ENCODE measurements around the gene ELMOD1. TPM values are rescaled to one million over a fixed set of nuclear protein-coding genes. Genes with fewer than 3 reads are reported as not detected.

ELMOD1 gene
- total and polyA plus RNA-seq, 2 of the 4 experiments (the other 2 are of a cell fraction) = 0.18 to 0.29 TPM

DNA sequence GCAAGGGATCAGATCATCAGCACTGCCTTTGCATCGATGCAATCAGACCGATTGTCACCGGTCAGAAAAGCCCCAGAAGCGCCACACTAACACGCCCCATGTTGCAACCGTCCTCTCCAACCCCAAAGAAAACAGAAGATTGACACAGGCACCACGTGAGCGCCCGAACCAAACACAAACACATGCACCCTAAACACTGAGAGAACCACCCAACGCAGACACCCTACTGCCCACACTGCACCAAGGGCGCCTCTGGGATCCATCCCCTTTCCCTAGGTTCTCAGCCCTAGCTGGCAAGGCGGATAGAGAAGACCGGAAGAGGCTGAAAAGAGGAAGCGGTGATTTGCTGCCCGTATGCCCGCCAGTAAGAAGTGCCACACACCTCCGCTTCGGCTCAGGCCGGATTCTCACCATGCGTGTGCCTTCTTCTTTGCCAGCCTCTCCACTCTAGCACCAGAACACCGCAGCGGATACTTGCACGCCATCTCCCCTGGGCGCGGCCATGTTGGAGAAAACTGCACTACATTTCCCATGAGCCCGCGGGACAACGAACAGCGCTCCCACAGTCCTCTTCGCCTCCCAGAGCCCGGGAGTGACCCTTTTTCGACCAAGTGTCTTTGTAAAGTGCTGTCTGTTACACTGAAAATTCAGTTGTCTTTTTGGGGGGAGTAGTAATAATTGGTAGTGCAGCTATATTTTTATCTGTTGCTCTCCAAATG, 25.6 kb upstream of the ELMOD1 start, which contains the start of gene ALKBH8:
ALKBH8 (minus strand) TSS at position 517 of the 719 bp plus-strand sequence. CDS start 4,842 bp downstream, outside the sequence.
- Histone ChIP-seq H4K20me1 (ENCODE audit: insufficient read depth, low read length) (no peaks in the 10 kb centered on the region), H3K18ac (ENCODE audit: low read depth, low read length) (peak within 1 kb of the TSS; percentile 82), H3K27ac (ENCODE audit: insufficient read depth, low read length) (peak within 1 kb of the TSS; percentile 84), H2BK5ac (ENCODE audit: low read depth, low read length, poor library complexity, severe bottlenecking) (peak within 1 kb of the TSS; percentile 77), H2BK20ac (ENCODE audit: low read depth, low read length) (peak within 1 kb of the TSS; percentile 40; the same call in 1 of the 2 replicates), H3K23ac (ENCODE audit: low read depth, low read length) (peak within 1 kb of the TSS; percentile 88), H3K56ac (ENCODE audit: extremely low read depth, insufficient read depth, low read length) (peak within 1 kb of the TSS; percentile 81), H2AK9ac (replicated peaks; ENCODE audit: low read depth, low read length, poor library complexity) (peak within 1 kb of the TSS; percentile 77), H3K4me2 (ENCODE audit: low read depth, low read length) (peak within 1 kb of the TSS; percentile 94), H3K14ac (replicated peaks; ENCODE audit: low read depth, low read length) (peak within 1 kb of the TSS; percentile 94), H4K5ac (ENCODE audit: low read depth, low read length) (peak within 1 kb of the TSS; percentile 92), H2BK120ac (ENCODE audit: low read depth, low read length) (peak within 1 kb of the TSS; percentile 85), H2AK5ac (ENCODE audit: low read depth, low read length) (no peak within 1 kb of the TSS), H3K36me3 (ENCODE audit: control insufficient read depth, insufficient read depth, low read length) (no peaks in the 10 kb centered on the region), H4K91ac (ENCODE audit: insufficient read depth, low read depth, low read length) (peak within 1 kb of the TSS; percentile 85), H2AFZ (replicated peaks; ENCODE audit: low read length, poor library complexity) (peak within 1 kb of the TSS; percentile 91), H3K79me1 (ENCODE audit: low read depth in 1 of 2, low read length in 2 of 2) (peaks cover 5 to 16% of the 10 kb centered on the region in 2 experiments; a peak in 2 of 4 replicates), H3K9me3 (ENCODE audit: control insufficient read depth, insufficient read depth, low read length) (no peaks in the 10 kb centered on the region), H3K4ac (ENCODE audit: low read depth, low read length) (peak within 1 kb of the TSS; percentile 89), H3K27me3 (ENCODE audit: control insufficient read depth, insufficient read depth, low read length) (no peaks in the 10 kb centered on the region), H4K8ac (ENCODE audit: low read depth in 2 of 2, low read length in 2 of 2) (peak within 1 kb of the TSS; percentile 85 to 88), H3K9me1 (ENCODE audit: insufficient read depth, low read length) (peaks cover 6% of the 10 kb centered on the region), H3K9ac (ENCODE audit: low read depth, low read length) (peak within 1 kb of the TSS; percentile 84), H3K4me3 (ENCODE audit: insufficient read depth, low read depth, low read length) (peak within 1 kb of the TSS; percentile 85), H2BK15ac (ENCODE audit: low read depth, low read length) (peak within 1 kb of the TSS; percentile 46; the same call in 1 of the 3 replicates), H3K4me1 (ENCODE audit: control insufficient read depth, insufficient read depth, low read length) (peaks cover 7% of the 10 kb centered on the region)
- dilution Hi-C loops (cut with HindIII; ENCODE audit: low sequenced_read_pairs, unreplicated experiment) = no loop called here
- ChIA-PET CTCF (interaction anchor here (2.0 kb wide), 1 partner anchor 16 kb away, joined by 6 read pairs; no protein-coding TSS in a partner anchor), POLR2A (ENCODE audit: unreplicated experiment) (no interaction called here)
- peak; percentile 92 for ATAC-seq (ENCODE audit: low read depth)
- TF ChIP-seq CEBPB (IDR thresholded peaks at IDR 0.05; ENCODE audit: low read depth, low read length) (peak; percentile 78), MAZ (IDR thresholded peaks at IDR 0.05; ENCODE audit: borderline replicate concordance, low read depth, low read length) (no peak), BHLHE40 (IDR thresholded peaks at IDR 0.05; ENCODE audit: low read depth, low read length) (no peak), FOS (IDR thresholded peaks at IDR 0.05; ENCODE audit: low read depth, low read length) (no peak), CHD1 (IDR thresholded peaks at IDR 0.05; ENCODE audit: low read depth, low read length) (no peak), MXI1 (IDR thresholded peaks at IDR 0.05; ENCODE audit: borderline replicate concordance, low read depth, low read length) (peak; percentile 98), RFX5 (IDR thresholded peaks at IDR 0.05; ENCODE audit: low read depth, low read length) (no peak), SMC3 (IDR thresholded peaks at IDR 0.05; ENCODE audit: low read depth, low read length) (no peak), RAD21 (IDR thresholded peaks at IDR 0.05; ENCODE audit: low read length) (no peak)
- TF ChIP-seq, protein P1, sequence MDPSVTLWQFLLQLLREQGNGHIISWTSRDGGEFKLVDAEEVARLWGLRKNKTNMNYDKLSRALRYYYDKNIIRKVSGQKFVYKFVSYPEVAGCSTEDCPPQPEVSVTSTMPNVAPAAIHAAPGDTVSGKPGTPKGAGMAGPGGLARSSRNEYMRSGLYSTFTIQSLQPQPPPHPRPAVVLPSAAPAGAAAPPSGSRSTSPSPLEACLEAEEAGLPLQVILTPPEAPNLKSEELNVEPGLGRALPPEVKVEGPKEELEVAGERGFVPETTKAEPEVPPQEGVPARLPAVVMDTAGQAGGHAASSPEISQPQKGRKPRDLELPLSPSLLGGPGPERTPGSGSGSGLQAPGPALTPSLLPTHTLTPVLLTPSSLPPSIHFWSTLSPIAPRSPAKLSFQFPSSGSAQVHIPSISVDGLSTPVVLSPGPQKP (IDR thresholded peaks at IDR 0.05; ENCODE audit: borderline replicate concordance, low read depth, low read length) = no peak
- TF ChIP-seq, protein P2, sequence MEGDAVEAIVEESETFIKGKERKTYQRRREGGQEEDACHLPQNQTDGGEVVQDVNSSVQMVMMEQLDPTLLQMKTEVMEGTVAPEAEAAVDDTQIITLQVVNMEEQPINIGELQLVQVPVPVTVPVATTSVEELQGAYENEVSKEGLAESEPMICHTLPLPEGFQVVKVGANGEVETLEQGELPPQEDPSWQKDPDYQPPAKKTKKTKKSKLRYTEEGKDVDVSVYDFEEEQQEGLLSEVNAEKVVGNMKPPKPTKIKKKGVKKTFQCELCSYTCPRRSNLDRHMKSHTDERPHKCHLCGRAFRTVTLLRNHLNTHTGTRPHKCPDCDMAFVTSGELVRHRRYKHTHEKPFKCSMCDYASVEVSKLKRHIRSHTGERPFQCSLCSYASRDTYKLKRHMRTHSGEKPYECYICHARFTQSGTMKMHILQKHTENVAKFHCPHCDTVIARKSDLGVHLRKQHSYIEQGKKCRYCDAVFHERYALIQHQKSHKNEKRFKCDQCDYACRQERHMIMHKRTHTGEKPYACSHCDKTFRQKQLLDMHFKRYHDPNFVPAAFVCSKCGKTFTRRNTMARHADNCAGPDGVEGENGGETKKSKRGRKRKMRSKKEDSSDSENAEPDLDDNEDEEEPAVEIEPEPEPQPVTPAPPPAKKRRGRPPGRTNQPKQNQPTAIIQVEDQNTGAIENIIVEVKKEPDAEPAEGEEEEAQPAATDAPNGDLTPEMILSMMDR (conservative IDR thresholded peaks at IDR 0.05; ENCODE audit: low read depth, low read length) = no peak
- TF ChIP-seq, protein P3, sequence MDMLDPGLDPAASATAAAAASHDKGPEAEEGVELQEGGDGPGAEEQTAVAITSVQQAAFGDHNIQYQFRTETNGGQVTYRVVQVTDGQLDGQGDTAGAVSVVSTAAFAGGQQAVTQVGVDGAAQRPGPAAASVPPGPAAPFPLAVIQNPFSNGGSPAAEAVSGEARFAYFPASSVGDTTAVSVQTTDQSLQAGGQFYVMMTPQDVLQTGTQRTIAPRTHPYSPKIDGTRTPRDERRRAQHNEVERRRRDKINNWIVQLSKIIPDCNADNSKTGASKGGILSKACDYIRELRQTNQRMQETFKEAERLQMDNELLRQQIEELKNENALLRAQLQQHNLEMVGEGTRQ (IDR thresholded peaks at IDR 0.05; ENCODE audit: low read depth, low read length) = peak; percentile 63
- DNase-seq = peak; percentile 58
- 0% methylated on average over 15 of the region's 32 CpGs; no CpG with 5 or more reads in 1 of the 2 experiments for WGBS, 2 experiments (ENCODE audit: extremely low coverage in 2 of 2, insufficient read length in 1 of 2)
- no TSS peak for BruUV-seq (replicated peaks)
- intact Hi-C loops (cut with micrococcal nuclease) = loop anchor here (10.0 kb wide), 1 partner anchor 1089 kb away; no protein-coding TSS in a partner anchor
- in situ Hi-C loops (cut with MboI; ENCODE audit: low sequenced_read_pairs) = loop anchor here (5.0 kb wide), 1 partner anchor 127 kb away; no protein-coding TSS in a partner anchor
